Stimulated activated CD8-positive, alpha-beta memory T cell treated with anti-CD3 and anti-CD28 coated beads, Interleukin-7, amount 100 ng/mL, for 4 hours (primary cell): ENCODE measurements around the gene ATP6AP2.

Source experiments
- DNase-seq, 2 donors: peaks; one replicate each; pipeline ENCODE4 v3.0.0-alpha.2; 2020; ENCODE audit warnings: low read depth in 2 of 2

Gene ATP6AP2

GRCh38 chrX:40644176-40644575 is 63.4 kb downstream of the ATP6AP2 start:
- no peak for DNase-seq

GRCh38 chrX:40644821-40645358 is 64.1 kb downstream of the ATP6AP2 start:
- peak in 1 of 2 donors; percentile 27 for DNase-seq

- DNase-seq = peak in 1 of 2 donors; percentile 24
Observed at GRCh38 chrX:40646489-40647306, 65.9 kb downstream of the ATP6AP2 start.

- DNase-seq = peak; percentile 81 to 94
Observed at GRCh38 chrX:40647307-40648197, 66.8 kb downstream of the ATP6AP2 start, which contains the start of gene CXorf38. TSS of gene CXorf38 (minus strand) at chrX:40647561. CDS start at chrX:40647520, 41 bp downstream.

GRCh38 chrX:40651620-40652223 is 71.0 kb downstream of the ATP6AP2 start:
- peak; percentile 46 to 57 for DNase-seq

GRCh38 chrX:40652664-40653063 is 71.9 kb downstream of the ATP6AP2 start:
- no peak for DNase-seq

GRCh38 chrX:40653535-40653934 is 72.8 kb downstream of the ATP6AP2 start:
- no peak for DNase-seq
